Measurements from ENCODE around the gene RALB.
"Not testable (repeated sequence)": the region's sequence is repeated elsewhere in the genome, so short reads cannot be mapped to it uniquely, and the experiment has no call there.

RALB gene

GRCh38 chr2:120224735-120225548, 27.7 kb upstream of the RALB start:
- in situ Hi-C loops (cut with HindIII; ENCODE audit: low sequenced_read_pairs): no loop called here

DNA sequence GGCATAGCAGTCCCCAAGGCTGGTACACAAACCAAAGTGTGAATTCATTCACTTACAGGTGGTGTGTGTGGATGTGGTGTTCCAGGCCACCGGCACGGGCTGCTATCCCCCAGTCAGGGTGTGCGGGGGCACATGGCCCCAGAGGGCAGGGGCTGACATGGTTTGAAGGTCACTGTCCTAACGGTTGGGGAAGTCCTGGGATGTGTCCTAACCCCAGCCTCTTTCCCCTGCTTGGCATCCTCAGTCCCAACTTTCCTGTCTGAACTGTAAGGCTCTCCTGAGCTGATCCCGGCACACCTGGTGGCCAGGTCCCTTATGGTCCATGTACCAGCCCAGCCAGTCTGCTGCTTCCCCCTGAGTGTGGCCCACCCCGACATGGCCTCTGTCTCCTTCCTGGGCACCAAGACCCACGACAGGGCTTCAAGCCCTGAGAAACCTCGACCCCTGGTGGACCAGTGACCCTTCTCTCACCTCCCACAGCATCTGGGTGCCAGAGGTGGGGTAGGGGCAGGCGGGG, 27.0 kb upstream of the RALB start:
- in situ Hi-C loops (cut with HindIII; ENCODE audit: low sequenced_read_pairs): no loop called here

- in situ Hi-C loops (cut with HindIII; ENCODE audit: low sequenced_read_pairs): no loop called here
Measured at GRCh38 chr2:120226316-120226715, 26.3 kb upstream of the RALB start.

- in situ Hi-C loops (cut with HindIII; ENCODE audit: low sequenced_read_pairs): no loop called here
Measured at GRCh38 chr2:120227111-120227991, 25.3 kb upstream of the RALB start.

GRCh38 chr2:120228503-120228902, 24.1 kb upstream of the RALB start:
- in situ Hi-C loops (cut with HindIII; ENCODE audit: low sequenced_read_pairs): no loop called here

DNA sequence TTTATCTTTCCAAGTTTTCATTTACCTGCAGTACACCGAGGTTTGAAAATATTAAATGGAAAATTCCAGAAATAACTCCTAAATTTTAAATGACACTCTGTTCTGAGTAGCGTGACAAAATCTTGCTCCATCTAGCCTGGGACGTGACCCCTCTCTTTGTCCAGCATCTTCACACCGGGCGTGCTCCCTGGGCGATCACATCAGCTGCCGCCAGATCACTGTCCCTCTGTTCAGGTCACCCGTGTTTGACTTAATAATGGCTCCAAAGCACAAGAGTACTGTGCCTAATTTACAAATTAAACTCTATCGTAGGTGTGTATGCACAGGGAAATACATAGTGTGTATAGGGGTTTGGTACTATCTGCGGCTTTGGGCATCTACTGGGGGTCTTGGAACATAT, 23.3 kb upstream of the RALB start:
- in situ Hi-C loops (cut with HindIII; ENCODE audit: low sequenced_read_pairs): no loop called here

- in situ Hi-C loops (cut with HindIII; ENCODE audit: low sequenced_read_pairs): no loop called here
Measured at GRCh38 chr2:120230515-120231471, 21.9 kb upstream of the RALB start.

- in situ Hi-C loops (cut with HindIII; ENCODE audit: low sequenced_read_pairs): no loop called here
Measured at GRCh38 chr2:120231564-120231973, 21.1 kb upstream of the RALB start.

GRCh38 chr2:120231974-120232635, 20.5 kb upstream of the RALB start:
- in situ Hi-C loops (cut with HindIII; ENCODE audit: low sequenced_read_pairs): no loop called here

GRCh38 chr2:120233292-120233691, 19.4 kb upstream of the RALB start:
- in situ Hi-C loops (cut with HindIII; ENCODE audit: low sequenced_read_pairs): no loop called here

DNA sequence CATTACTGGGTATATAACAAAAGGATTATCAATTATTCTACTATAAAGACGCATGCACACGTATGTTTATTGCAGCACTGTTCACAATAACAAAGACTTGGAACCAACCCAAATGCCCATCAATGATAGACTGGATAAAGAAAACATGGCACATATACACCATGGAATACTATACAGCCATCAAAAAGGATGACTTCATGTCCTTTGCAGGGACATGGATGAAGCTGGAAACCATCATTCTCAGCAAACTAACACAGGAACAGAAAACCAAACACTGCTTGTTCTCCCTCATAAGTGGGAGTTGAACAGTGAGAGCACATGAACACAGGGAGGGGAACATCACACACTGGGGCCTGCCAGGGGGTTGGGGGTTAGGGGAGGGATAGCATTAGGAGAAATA, 17.5 kb upstream of the RALB start:
- in situ Hi-C loops (cut with HindIII; ENCODE audit: low sequenced_read_pairs): not testable (repeated sequence)

- in situ Hi-C loops (cut with HindIII; ENCODE audit: low sequenced_read_pairs): no loop called here
Measured at GRCh38 chr2:120235681-120236080, 17.0 kb upstream of the RALB start.

- in situ Hi-C loops (cut with HindIII; ENCODE audit: low sequenced_read_pairs): no loop called here
Measured at GRCh38 chr2:120236316-120236715, 16.3 kb upstream of the RALB start.

GRCh38 chr2:120236791-120237190, 15.9 kb upstream of the RALB start:
- in situ Hi-C loops (cut with HindIII; ENCODE audit: low sequenced_read_pairs): no loop called here

- in situ Hi-C loops (cut with HindIII; ENCODE audit: low sequenced_read_pairs): no loop called here
Measured at GRCh38 chr2:120237491-120237902, 15.2 kb upstream of the RALB start.

GRCh38 chr2:120238728-120239487, 13.7 kb upstream of the RALB start:
- in situ Hi-C loops (cut with HindIII; ENCODE audit: low sequenced_read_pairs): no loop called here

DNA sequence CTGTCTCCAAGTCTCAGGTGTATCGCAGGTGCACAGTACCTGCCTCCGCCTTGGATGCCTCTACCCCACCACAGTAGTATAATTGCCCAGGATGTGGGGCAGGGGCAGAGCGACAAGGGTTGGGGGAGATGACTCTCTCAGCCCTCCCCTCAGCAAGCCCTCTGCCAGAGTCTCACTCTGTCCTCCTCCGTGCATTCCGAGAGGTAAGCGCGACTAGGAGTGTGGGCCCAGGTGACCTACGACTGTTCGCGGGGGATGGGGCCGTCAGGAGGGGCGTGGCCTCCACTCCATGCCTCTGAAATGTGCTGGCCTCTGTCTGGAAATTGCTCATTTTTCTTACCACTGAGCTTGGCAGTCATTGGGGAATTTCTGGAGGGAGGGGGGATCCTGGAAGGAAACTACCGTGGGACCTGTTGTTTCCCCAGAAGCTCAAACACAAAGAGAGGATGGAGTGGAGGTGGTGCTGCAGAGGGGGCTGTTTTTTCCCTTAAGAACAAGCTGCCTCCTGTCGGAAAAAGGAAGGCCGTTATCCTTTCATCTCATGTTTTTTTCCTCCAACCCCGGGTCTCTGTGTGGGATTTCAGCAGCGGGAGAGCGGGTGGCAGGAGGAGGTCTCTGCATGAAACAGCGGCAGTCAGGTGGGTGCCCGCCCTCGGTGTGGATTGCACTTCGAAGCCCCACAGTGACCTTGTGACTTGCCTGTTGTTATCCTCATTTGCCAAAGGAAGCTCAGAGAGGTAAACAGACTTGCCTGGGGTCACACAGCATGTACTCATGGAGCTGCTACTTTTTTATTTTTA, 13.0 kb upstream of the RALB start:
- in situ Hi-C loops (cut with HindIII; ENCODE audit: low sequenced_read_pairs): no loop called here

GRCh38 chr2:120240901-120241429, 11.7 kb upstream of the RALB start:
- in situ Hi-C loops (cut with HindIII; ENCODE audit: low sequenced_read_pairs): no loop called here
